Memory B cell (primary cell): ENCODE data around the gene DISC1.
"Not testable (repeated sequence)": the region's sequence is repeated elsewhere in the genome, so short reads cannot be mapped to it uniquely, and the experiment has no call there.

ENCODE experiments used
- ATAC-seq: fragments of 150-1000 bp; cut with Tn5 transposase; 2 replicates; pipeline ENCODE4 v1.10.0; 2021; ENCODE audit warnings: low read depth, mild to moderate bottlenecking, moderate library complexity
- DNase-seq, 2 donors: peaks; one replicate each; pipeline ENCODE4 v3.0.0; 2022; ENCODE audit warnings: low spot score in 2 of 2
- H3K27ac Mint-ChIP-seq: one replicate; pipeline ENCODE4 v1.8.0; 2022; ENCODE audit warnings: mild to moderate bottlenecking, moderate library complexity, mixed read lengths
- H3K27me3 Mint-ChIP-seq: one replicate; pipeline ENCODE4 v1.8.0; 2022; ENCODE audit warnings: mixed read lengths
- H3K36me3 Mint-ChIP-seq: one replicate; pipeline ENCODE4 v1.8.0; 2022; ENCODE audit warnings: mild to moderate bottlenecking, mixed read lengths
- H3K4me1 Mint-ChIP-seq: one replicate; pipeline ENCODE4 v1.8.0; 2022; ENCODE audit warnings: mixed read lengths
- H3K4me3 Mint-ChIP-seq: one replicate; pipeline ENCODE4 v1.8.0; 2022; ENCODE audit warnings: mild to moderate bottlenecking, moderate library complexity, mixed read lengths
- H3K9me3 Mint-ChIP-seq: one replicate; pipeline ENCODE4 v1.8.0; 2022; ENCODE audit warnings: mixed read lengths

The DISC1 gene

GRCh38 chr1:231636157-231636556 lies 9.6 kb downstream of the DISC1 start:
- H3K4me3 Mint-ChIP-seq: no peak overlapping the region
- ATAC-seq (no peak), DNase-seq (no peak)
- H3K27ac Mint-ChIP-seq: no peak overlapping the region
- H3K36me3 Mint-ChIP-seq: peaks cover 4% of the 10 kb centered on the region
- H3K9me3 Mint-ChIP-seq: no peaks in the 10 kb centered on the region
- peaks cover 4% of the 10 kb centered on the region for H3K4me1 Mint-ChIP-seq
- H3K27me3 Mint-ChIP-seq: no peaks in the 10 kb centered on the region

GRCh38 chr1:231636922-231637321 lies 10.3 kb downstream of the DISC1 start:
- not testable (repeated sequence) for H3K9me3 Mint-ChIP-seq, H3K4me1 Mint-ChIP-seq, DNase-seq

DNA sequence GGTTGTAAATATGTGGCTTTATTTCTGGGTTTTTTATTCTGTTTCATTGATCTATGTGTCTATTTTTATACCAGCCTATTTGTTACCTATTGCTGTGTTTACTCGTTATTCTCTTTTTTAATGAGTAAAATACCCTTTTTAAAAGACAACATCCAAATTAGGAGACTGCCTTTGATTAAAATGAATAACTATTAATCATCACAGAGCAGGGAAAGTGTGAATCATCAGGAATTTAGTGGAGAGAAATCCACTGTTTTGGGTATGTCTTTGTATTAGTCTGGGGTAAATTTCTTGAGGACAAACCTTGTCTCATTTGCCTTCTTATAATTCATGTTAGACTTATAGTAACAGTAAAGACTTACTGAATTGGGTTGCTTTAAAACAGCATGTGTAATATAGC lies 12.1 kb downstream of the DISC1 start:
- Mint-ChIP-seq H3K27me3 (no peaks in the 10 kb centered on the region), H3K4me3 (no peak overlapping the region), H3K36me3 (peaks cover 4% of the 10 kb centered on the region), H3K9me3 (no peaks in the 10 kb centered on the region), H3K27ac (no peak overlapping the region), H3K4me1 (peaks cover 4% of the 10 kb centered on the region)
- no peak for ATAC-seq
- DNase-seq: no peak

More at GRCh38 chr1:231636922-231637321, 10.3 kb downstream of the DISC1 start:
- ATAC-seq, H3K27ac Mint-ChIP-seq, H3K36me3 Mint-ChIP-seq, H3K27me3 Mint-ChIP-seq, H3K4me3 Mint-ChIP-seq: not testable (repeated sequence)

- H3K9me3 Mint-ChIP-seq: no peaks in the 10 kb centered on the region
- no peaks in the 10 kb centered on the region for H3K27me3 Mint-ChIP-seq
- DNase-seq: no peak
- peaks cover 4% of the 10 kb centered on the region for H3K36me3 Mint-ChIP-seq
- H3K27ac Mint-ChIP-seq: no peak overlapping the region
- H3K4me1 Mint-ChIP-seq: peaks cover 4% of the 10 kb centered on the region
- no peak for ATAC-seq
- H3K4me3 Mint-ChIP-seq: no peak overlapping the region
Observed at GRCh38 chr1:231639819-231640218, 13.2 kb downstream of the DISC1 start.

DNA sequence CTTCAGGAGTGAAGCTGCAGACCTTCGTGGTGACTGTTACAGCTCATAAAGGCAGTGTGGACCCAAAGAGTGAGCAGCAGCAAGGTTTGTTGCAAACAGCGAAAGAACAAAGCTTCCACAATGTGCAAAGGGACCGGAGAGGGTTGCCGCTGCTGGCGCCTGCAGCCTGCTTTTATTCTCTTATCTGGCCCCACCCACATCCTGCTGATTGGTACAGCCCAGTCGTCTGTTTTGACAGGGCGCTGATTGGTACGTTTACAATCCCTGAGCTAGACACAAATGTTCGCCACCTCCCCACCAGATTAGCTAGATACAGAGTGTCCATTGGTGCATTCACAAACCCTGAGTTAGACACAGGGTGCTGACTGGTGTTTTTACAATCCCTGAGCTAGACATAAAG lies 14.9 kb downstream of the DISC1 start:
- H3K36me3 Mint-ChIP-seq, H3K27me3 Mint-ChIP-seq, H3K27ac Mint-ChIP-seq, H3K4me1 Mint-ChIP-seq, H3K9me3 Mint-ChIP-seq, H3K4me3 Mint-ChIP-seq, DNase-seq, ATAC-seq: not testable (repeated sequence)

DNA sequence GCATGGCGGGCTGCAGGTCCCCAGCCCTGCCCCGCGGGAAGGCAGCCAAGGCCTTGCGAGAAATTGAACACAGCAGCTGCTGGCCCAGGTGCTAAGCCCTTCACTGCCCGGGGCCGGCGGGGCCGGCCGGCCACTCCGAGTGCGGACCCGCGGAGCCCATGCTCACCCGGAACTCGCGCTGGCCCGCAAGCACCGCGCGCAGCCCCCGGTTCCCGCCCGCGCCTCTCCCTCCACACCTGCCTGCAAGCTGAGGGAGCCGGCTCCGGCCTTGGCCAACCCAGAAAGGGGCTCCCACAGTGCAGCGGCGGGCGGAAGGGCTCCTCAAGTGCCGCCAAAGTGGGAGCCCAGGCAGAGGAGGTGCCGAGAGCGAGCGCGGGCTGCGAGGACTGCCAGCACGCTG lies 15.5 kb downstream of the DISC1 start:
- DNase-seq, ATAC-seq, H3K4me1 Mint-ChIP-seq, H3K36me3 Mint-ChIP-seq, H3K27ac Mint-ChIP-seq, H3K9me3 Mint-ChIP-seq, H3K27me3 Mint-ChIP-seq, H3K4me3 Mint-ChIP-seq: not testable (repeated sequence)

- Mint-ChIP-seq H3K27me3 (peaks cover 1% of the 10 kb centered on the region), H3K4me3 (no peak overlapping the region), H3K4me1 (peaks cover 3% of the 10 kb centered on the region), H3K36me3 (peaks cover 6% of the 10 kb centered on the region), H3K27ac (no peak overlapping the region), H3K9me3 (peaks cover 3% of the 10 kb centered on the region)
- ATAC-seq (no peak), DNase-seq (no peak)
Observed at GRCh38 chr1:231642618-231643017, 16.0 kb downstream of the DISC1 start.

- Mint-ChIP-seq H3K9me3 (peaks cover 9% of the 10 kb centered on the region), H3K27ac (no peak overlapping the region), H3K27me3 (peaks cover 2% of the 10 kb centered on the region), H3K36me3 (peaks cover 9% of the 10 kb centered on the region), H3K4me3 (no peak overlapping the region), H3K4me1 (peaks cover 4% of the 10 kb centered on the region)
- ATAC-seq: no peak
- DNase-seq: no peak
Observed at GRCh38 chr1:231643071-231643934, 16.7 kb downstream of the DISC1 start.

DNA sequence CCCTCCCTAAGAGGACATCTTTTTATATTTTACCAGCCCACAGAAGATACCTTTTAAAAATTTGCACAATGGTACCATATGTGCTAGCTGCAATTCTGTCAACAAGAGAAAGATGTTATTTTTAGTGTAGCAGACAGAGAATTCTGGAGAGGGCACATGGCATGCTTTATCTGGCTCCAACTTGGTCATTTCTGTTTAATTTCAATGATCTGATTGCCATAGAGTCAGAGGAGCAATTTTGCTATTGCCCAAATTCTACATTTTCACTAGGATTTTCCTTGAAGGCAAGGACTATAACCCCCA lies 17.3 kb downstream of the DISC1 start:
- Mint-ChIP-seq H3K27me3 (peaks cover 2% of the 10 kb centered on the region), H3K36me3 (peaks cover 11% of the 10 kb centered on the region), H3K9me3 (peaks cover 9% of the 10 kb centered on the region), H3K27ac (no peak overlapping the region), H3K4me3 (no peak overlapping the region), H3K4me1 (peaks cover 5% of the 10 kb centered on the region)
- ATAC-seq (no peak), DNase-seq (no peak)

GRCh38 chr1:231645634-231646033 lies 19.0 kb downstream of the DISC1 start:
- H3K4me3 Mint-ChIP-seq, H3K27ac Mint-ChIP-seq, H3K27me3 Mint-ChIP-seq, ATAC-seq, H3K4me1 Mint-ChIP-seq, DNase-seq: not testable (repeated sequence)
- H3K36me3 Mint-ChIP-seq: peaks cover 18% of the 10 kb centered on the region
- H3K9me3 Mint-ChIP-seq: peaks cover 13% of the 10 kb centered on the region

DNA sequence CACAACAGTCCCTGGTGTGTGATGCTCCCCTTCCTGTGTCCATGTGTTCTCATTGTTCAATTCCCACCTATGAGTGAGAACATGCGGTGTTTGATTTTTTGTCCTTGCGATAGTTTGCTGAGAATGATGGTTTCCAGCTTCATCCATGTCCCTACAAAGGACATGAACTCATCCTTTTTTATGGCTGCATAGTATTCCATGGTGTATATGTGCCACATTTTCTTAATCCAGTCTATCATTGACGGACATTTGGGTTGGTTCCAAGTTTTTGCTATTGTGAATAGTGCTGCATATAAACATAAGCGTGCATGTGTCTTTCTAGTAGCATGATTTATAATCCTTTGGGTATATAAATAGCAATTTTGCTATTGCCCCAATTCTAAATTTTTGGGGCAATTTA lies 19.6 kb downstream of the DISC1 start:
- peaks cover 19% of the 10 kb centered on the region for H3K36me3 Mint-ChIP-seq
- H3K9me3 Mint-ChIP-seq: peaks cover 14% of the 10 kb centered on the region
- not testable (repeated sequence) for H3K27ac Mint-ChIP-seq, ATAC-seq, H3K27me3 Mint-ChIP-seq, H3K4me1 Mint-ChIP-seq, H3K4me3 Mint-ChIP-seq, DNase-seq

DNA sequence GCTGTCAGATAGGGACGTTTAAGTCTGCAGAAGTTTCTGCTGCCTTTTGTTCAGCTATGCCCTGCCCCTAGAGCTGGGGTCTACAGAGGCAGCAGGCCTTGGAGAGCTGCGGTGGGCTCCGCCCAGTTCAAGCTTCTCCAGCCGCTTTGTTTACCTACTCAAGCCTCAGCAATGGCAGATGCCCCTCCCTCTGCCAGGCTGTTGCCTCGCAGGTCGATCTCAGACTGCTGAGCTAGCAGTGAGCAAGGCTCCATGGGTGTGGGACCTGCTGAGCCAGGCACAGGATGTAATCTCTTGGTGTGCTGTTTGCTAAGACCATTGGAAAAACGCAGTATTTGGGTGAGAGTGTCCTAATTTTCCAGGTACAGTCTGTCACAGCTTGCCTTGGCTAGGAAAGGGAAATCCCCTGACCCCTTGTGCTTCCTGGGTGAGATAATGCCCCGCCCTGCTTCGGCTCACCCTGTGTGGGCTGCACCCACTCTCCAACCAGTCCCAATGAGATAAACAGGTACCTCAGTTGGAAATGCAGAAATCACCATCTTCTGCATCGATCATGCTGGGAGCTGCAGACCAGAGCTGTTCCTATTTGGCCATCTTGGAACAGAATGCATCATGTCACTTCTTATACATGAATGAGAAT lies 25.2 kb downstream of the DISC1 start:
- H3K27ac Mint-ChIP-seq, ATAC-seq, H3K27me3 Mint-ChIP-seq, DNase-seq, H3K4me3 Mint-ChIP-seq: not testable (repeated sequence)
- H3K9me3 Mint-ChIP-seq: peaks cover 14% of the 10 kb centered on the region
- peaks cover 12% of the 10 kb centered on the region for H3K4me1 Mint-ChIP-seq
- peaks cover 18% of the 10 kb centered on the region for H3K36me3 Mint-ChIP-seq

DNA sequence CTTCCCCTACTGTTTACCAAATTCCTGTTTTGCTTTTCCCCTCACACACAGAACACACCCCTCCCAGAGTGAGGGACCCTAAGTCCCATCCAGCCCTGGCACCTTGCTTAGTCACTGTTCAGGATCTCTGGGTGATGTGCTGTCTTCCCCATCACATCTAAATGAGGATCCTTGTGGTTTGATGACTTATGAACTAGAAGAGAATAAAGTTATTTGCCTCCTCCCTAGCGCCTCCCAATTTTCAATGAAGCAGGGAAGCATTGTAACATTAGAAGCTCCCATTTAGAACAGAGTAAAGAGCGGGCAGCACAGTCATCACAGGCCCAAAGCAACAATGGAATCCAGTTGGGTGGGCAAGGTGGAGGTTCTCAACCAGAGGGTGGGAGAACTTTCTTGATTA lies 27.0 kb downstream of the DISC1 start:
- Mint-ChIP-seq H3K9me3 (peaks cover 7% of the 10 kb centered on the region), H3K27ac (no peak overlapping the region), H3K4me1 (peaks cover 14% of the 10 kb centered on the region), H3K27me3 (peaks cover 6% of the 10 kb centered on the region), H3K4me3 (no peak overlapping the region), H3K36me3 (peaks cover 17% of the 10 kb centered on the region)
- no peak for DNase-seq
- ATAC-seq: no peak

GRCh38 chr1:231656741-231657140 lies 30.2 kb downstream of the DISC1 start:
- ATAC-seq (no peak), DNase-seq (no peak)
- H3K27ac Mint-ChIP-seq: no peak overlapping the region
- H3K27me3 Mint-ChIP-seq: peaks cover 1% of the 10 kb centered on the region
- H3K9me3 Mint-ChIP-seq: peaks cover 2% of the 10 kb centered on the region
- H3K4me1 Mint-ChIP-seq: peaks cover 13% of the 10 kb centered on the region
- H3K36me3 Mint-ChIP-seq: peaks cover 17% of the 10 kb centered on the region
- no peak overlapping the region for H3K4me3 Mint-ChIP-seq

- not testable (repeated sequence) for ATAC-seq, DNase-seq, H3K9me3 Mint-ChIP-seq, H3K4me1 Mint-ChIP-seq, H3K4me3 Mint-ChIP-seq, H3K27ac Mint-ChIP-seq, H3K27me3 Mint-ChIP-seq
- peaks cover 21% of the 10 kb centered on the region for H3K36me3 Mint-ChIP-seq
Observed at GRCh38 chr1:231658223-231658622, 31.6 kb downstream of the DISC1 start.
